Esophagus muscularis mucosa (tissue), 3 donors: Measurements from ENCODE around the gene NTPCR.

Experiments
- CTCF ChIP-seq, 3 experiments: fragments of 200-600 bp in 2 of 3; fragments of 450-650 bp in 1 of 3; sonication (generic) in 2 of 3; IDR thresholded peaks; one replicate each; pipeline ENCODE4 v1.5.1; 2017 to 2019; ENCODE audit warnings: antibody characterized with exemption in 3 of 3, mild to moderate bottlenecking in 2 of 3, moderate library complexity in 1 of 3
- POLR2AphosphoS5 ChIP-seq, 2 donors: sonication (generic); formaldehyde crosslinking; IDR thresholded peaks; one replicate each; pipeline ENCODE4 v1.6.1; 2017; ENCODE audit warnings: antibody characterized with exemption in 2 of 2

DNA sequence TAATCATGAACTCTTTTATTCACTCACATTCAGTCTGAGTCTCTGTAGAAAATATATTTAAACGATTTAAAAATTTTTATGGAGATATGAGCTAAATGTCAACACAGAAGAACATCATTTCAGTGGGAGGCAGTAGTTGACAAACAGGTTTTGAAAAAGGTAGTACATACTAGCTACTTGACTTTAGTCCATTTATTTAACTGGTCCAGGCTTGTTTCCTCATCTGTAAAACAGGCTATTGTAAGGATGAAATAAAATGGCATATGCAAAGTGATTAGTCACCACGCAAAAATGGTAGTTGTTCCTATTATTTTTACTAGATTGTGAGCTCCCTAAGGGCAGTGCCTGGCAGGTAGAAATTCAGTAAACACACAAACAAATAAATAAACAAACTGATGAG is 75.2 kb downstream of the NTPCR start:
- TF ChIP-seq POLR2AphosphoS5 (IDR thresholded peaks at IDR 0.05) (no peak), CTCF (IDR thresholded peaks at IDR 0.05) (no peak)
